ENCODE data around the gene ANKRD13D. TPM values are rescaled to one million over a fixed set of nuclear protein-coding genes. Genes with fewer than 3 reads are reported as not detected.

Gene ANKRD13D
- total and polyA plus RNA-seq, 2 experiments from 2014 or later = 20.3 to 30.8 TPM

- peaks cover 23% of the 10 kb centered on the region for H3K27me3 Mint-ChIP-seq (ENCODE audit: insufficient read depth, low read depth, poor library complexity)
- H3K27me3 ChIP-seq (ENCODE audit: insufficient read depth) = peaks cover 25% of the 10 kb centered on the region
- TF ChIP-seq POLR2AphosphoS5 (IDR thresholded peaks at IDR 0.05; ENCODE audit: low read depth) (no peak), NANOG (IDR thresholded peaks at IDR 0.05; ENCODE audit: borderline replicate concordance) (no peak), CTCF (conservative IDR thresholded peaks at IDR 0.05; ENCODE audit: low read depth in 2 of 2) (no peak), ZNF462 (CRISPR knock-in tag; IDR thresholded peaks at IDR 0.05) (no peak), EZH2 (IDR thresholded peaks at IDR 0.05; ENCODE audit: low read depth, unreplicated experiment) (no peak), JUNB (IDR thresholded peaks at IDR 0.05; ENCODE audit: unreplicated experiment) (no peak), CREB1 (CRISPR knock-in tag; IDR thresholded peaks at IDR 0.05; ENCODE audit: low read depth) (no peak), EZH2phosphoT487 (IDR thresholded peaks at IDR 0.05; ENCODE audit: unreplicated experiment) (no peak), ZNF331 (CRISPR knock-in tag; IDR thresholded peaks at IDR 0.05; ENCODE audit: low read depth) (no peak), ETS1 (IDR thresholded peaks at IDR 0.05) (no peak), REST (IDR thresholded peaks at IDR 0.05; ENCODE audit: unreplicated experiment) (no peak), ZNF114 (CRISPR knock-in tag; IDR thresholded peaks at IDR 0.05) (no peak), STAT1 (IDR thresholded peaks at IDR 0.05; ENCODE audit: unreplicated experiment) (no peak)
- H3K4me2 ChIP-seq = no peak overlapping the region
- H2AFZ ChIP-seq = no peak overlapping the region
- H3K27ac ChIP-seq (ENCODE audit: low read depth) = no peak overlapping the region
- no peaks in the 10 kb centered on the region for H3K9me2 ChIP-seq (ENCODE audit: insufficient read depth)
- DNase-seq (ENCODE audit: low spot score) (no peak), ATAC-seq (no peak)
- H3K4me3 ChIP-seq = no peak overlapping the region
- H3K4me3 Mint-ChIP-seq = no peak overlapping the region
- H3K36me3 ChIP-seq (ENCODE audit: insufficient read depth) = no peaks in the 10 kb centered on the region
- no peaks in the 10 kb centered on the region; the same call in 2 of the 3 replicates for H3K9me3 Mint-ChIP-seq
- peaks cover 10% of the 10 kb centered on the region for H3K4me1 Mint-ChIP-seq
- H3K79me2 ChIP-seq (replicated peaks; ENCODE audit: insufficient read depth) = no peaks in the 10 kb centered on the region
- H3K36me3 Mint-ChIP-seq (ENCODE audit: low read depth) = no peaks in the 10 kb centered on the region; the same call in 2 of the 3 replicates
- H3F3A ChIP-seq (replicated peaks; ENCODE audit: low read depth) = peaks cover 11% of the 10 kb centered on the region; the same call in 1 of the 2 replicates
- no peak overlapping the region for H3K27ac Mint-ChIP-seq
- H3K4me1 ChIP-seq (ENCODE audit: insufficient read depth) = peaks cover 8% of the 10 kb centered on the region
- H4K20me1 ChIP-seq (replicated peaks; ENCODE audit: insufficient read depth) = no peaks in the 10 kb centered on the region
Measured at GRCh38 chr11:67320691-67321090, 31.6 kb downstream of the ANKRD13D start.
